DOHH2 (cell line): Measurements from ENCODE around the gene TEPSIN.

Source experiments
- H3F3A ChIP-seq: fragments of 200-600 bp; sonication (generic), shearing (Covaris generic); 2 replicates; pipeline ENCODE4 v1.6.0; 2016; ENCODE audit warnings: antibody characterized with exemption, mild to moderate bottlenecking; ENCODE audit not compliant: control insufficient read depth, insufficient read depth
- H3K27ac ChIP-seq: fragments of 200-600 bp; sonication (generic); 2 replicates; pipeline ENCODE4 v1.5.1; 2014; ENCODE audit warnings: low read depth, mild to moderate bottlenecking, low read length, moderate library complexity
- H3K27me3 ChIP-seq: fragments of 200-600 bp; sonication (generic); 2 replicates; pipeline ENCODE4 v1.6.1; 2014; ENCODE audit warnings: mild to moderate bottlenecking, low read length, mixed read lengths; ENCODE audit not compliant: control insufficient read depth
- H3K36me3 ChIP-seq: fragments of 200-600 bp; sonication (generic); 2 replicates; pipeline ENCODE4 v1.6.1; 2014; ENCODE audit warnings: mild to moderate bottlenecking, low read length, moderate library complexity, mixed read lengths; ENCODE audit not compliant: control insufficient read depth
- H3K4me1 ChIP-seq: fragments of 200-600 bp; sonication (generic); 2 replicates; pipeline ENCODE4 v1.6.1; 2014; ENCODE audit warnings: mild to moderate bottlenecking, low read length, mixed read lengths; ENCODE audit not compliant: control insufficient read depth
- H3K4me2 ChIP-seq: fragments of 200-600 bp; sonication (generic); 2 replicates; pipeline ENCODE4 v1.6.0; 2014; ENCODE audit warnings: mild to moderate bottlenecking, low read length, moderate library complexity
- H3K4me3 ChIP-seq: fragments of 200-600 bp; sonication (generic); 2 replicates; pipeline ENCODE4 v1.5.1; 2014; ENCODE audit warnings: mild to moderate bottlenecking, low read length, mixed read lengths
- H3K79me2 ChIP-seq: fragments of 200-600 bp; sonication (generic); 2 replicates; pipeline ENCODE4 v1.6.1; 2014; ENCODE audit warnings: mild to moderate bottlenecking, low read length, mixed read lengths; ENCODE audit not compliant: control insufficient read depth
- H3K9me2 ChIP-seq: fragments of 200-600 bp; sonication (generic); replicated peaks from 2 replicates; pipeline ENCODE4 v1.6.1; 2014; ENCODE audit warnings: mild to moderate bottlenecking, low read length, mixed read lengths; ENCODE audit not compliant: control insufficient read depth
- H3K9me3 ChIP-seq: fragments of 200-600 bp; sonication (generic); 2 replicates; pipeline ENCODE4 v1.6.1; 2014; ENCODE audit warnings: antibody characterized with exemption, low read length, mixed read lengths; ENCODE audit not compliant: control insufficient read depth, insufficient read depth
- H4K20me1 ChIP-seq: fragments of 200-600 bp; sonication (generic); 2 replicates; pipeline ENCODE4 v1.6.0; 2014; ENCODE audit warnings: low read depth, mild to moderate bottlenecking, antibody characterized with exemption, low read length, moderate library complexity; ENCODE audit not compliant: control insufficient read depth, insufficient read depth
- EZH2phosphoT487 ChIP-seq: fragments of 200-600 bp; sonication (generic); IDR thresholded peaks from 2 replicates; pipeline ENCODE4 v1.6.1; 2017; ENCODE audit warnings: borderline replicate concordance, mild to moderate bottlenecking, antibody characterized with exemption, low read length, moderate library complexity, mixed read lengths
- TF ChIP-seq, protein P1 (sequence below): fragments of 200-600 bp; sonication (generic); IDR thresholded peaks from one replicate; pipeline ENCODE4 v1.5.1; 2014; ENCODE audit warnings: antibody characterized with exemption, mild to moderate bottlenecking, low read depth, low read length; ENCODE audit not compliant: poor library complexity, severe bottlenecking

The TEPSIN gene

DNA sequence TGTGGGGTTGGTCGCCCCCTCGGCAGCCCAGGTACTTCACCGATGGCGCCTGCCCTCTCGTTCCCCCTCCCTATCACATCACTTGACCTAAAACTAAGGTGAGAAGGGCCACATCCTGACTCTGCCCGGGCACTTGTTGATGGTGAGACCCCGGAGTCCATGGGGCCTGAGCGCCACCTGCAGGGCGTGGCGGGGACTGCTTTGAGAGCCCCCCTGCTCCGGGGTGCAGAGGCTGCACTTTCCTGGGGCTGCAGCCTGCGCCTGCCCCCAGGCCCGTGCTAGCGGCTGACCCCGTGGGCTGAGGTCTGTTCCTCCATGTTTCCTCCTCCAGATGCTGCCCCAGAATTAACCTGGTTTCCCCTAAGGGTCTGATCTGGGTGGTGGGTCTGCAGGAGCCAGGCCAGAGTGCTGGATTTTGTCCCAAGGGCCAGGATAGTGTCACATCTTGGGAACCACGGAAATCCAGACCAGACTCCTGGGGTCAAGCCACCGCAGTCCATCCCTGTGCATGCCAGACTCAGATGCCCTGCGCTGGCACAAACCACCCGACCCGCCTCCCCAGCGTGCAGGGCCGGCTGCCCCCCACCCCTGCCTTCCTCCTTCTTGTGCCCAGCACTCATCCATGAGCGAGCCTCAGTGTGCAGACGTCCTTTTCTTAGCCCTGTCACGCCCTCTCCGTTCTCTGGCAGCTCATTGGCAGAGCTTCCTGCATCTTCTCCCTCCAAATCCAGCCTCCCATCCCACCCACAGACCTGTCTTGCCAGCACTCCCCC lies 3.0 kb upstream of the TEPSIN start:
- Histone ChIP-seq H3K4me1 (peaks cover 52% of the 10 kb centered on the region), H3K27me3 (no peaks in the 10 kb centered on the region), H3K9me3 (no peaks in the 10 kb centered on the region), H3K79me2 (peaks cover 50% of the 10 kb centered on the region), H3K9me2 (no peaks in the 10 kb centered on the region), H3K4me2 (peak overlapping the region; percentile 99), H3K36me3 (peaks cover 45% of the 10 kb centered on the region), H3F3A (peaks cover 7% of the 10 kb centered on the region; the same call in 1 of the 2 replicates), H4K20me1 (peaks cover 11% of the 10 kb centered on the region; the same call in 1 of the 2 replicates), H3K27ac (no peak overlapping the region), H3K4me3 (peak overlapping the region; percentile 95; the same call in 1 of the 2 replicates)
- no peak for TF ChIP-seq EZH2phosphoT487
- TF ChIP-seq, protein P1, sequence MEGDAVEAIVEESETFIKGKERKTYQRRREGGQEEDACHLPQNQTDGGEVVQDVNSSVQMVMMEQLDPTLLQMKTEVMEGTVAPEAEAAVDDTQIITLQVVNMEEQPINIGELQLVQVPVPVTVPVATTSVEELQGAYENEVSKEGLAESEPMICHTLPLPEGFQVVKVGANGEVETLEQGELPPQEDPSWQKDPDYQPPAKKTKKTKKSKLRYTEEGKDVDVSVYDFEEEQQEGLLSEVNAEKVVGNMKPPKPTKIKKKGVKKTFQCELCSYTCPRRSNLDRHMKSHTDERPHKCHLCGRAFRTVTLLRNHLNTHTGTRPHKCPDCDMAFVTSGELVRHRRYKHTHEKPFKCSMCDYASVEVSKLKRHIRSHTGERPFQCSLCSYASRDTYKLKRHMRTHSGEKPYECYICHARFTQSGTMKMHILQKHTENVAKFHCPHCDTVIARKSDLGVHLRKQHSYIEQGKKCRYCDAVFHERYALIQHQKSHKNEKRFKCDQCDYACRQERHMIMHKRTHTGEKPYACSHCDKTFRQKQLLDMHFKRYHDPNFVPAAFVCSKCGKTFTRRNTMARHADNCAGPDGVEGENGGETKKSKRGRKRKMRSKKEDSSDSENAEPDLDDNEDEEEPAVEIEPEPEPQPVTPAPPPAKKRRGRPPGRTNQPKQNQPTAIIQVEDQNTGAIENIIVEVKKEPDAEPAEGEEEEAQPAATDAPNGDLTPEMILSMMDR = peak; percentile 87

DNA sequence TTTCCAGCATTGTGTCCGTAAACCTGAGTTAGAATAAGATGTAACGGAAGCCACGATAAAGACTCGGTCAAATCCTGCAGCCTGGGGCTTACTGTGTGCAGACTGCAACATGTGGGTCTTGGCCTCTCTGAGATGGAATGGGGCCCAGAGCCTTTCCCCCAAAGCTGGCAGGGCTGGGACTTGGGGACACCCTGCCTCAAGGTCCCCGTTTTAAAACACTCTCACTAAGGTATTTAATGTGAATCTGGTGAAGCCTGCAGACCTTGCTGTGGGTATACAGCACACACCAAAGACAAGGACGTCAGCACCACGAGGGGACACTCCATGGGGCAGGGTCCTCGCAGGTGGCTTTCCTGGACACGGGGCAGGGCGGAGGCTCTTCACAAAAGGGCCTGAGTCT lies 2.3 kb upstream of the TEPSIN start:
- Histone ChIP-seq H3K4me2 (peak overlapping the region; percentile 99), H3K4me1 (peaks cover 52% of the 10 kb centered on the region), H3K4me3 (peak overlapping the region; percentile 95), H3K36me3 (peaks cover 45% of the 10 kb centered on the region), H3F3A (peaks cover 7% of the 10 kb centered on the region; the same call in 1 of the 2 replicates), H3K9me2 (no peaks in the 10 kb centered on the region), H3K27me3 (no peaks in the 10 kb centered on the region), H4K20me1 (peaks cover 11% of the 10 kb centered on the region; the same call in 1 of the 2 replicates), H3K79me2 (peaks cover 56% of the 10 kb centered on the region), H3K27ac (no peak overlapping the region), H3K9me3 (no peaks in the 10 kb centered on the region)
- TF ChIP-seq EZH2phosphoT487 = no peak
- TF ChIP-seq, protein P1 = no peak

DNA sequence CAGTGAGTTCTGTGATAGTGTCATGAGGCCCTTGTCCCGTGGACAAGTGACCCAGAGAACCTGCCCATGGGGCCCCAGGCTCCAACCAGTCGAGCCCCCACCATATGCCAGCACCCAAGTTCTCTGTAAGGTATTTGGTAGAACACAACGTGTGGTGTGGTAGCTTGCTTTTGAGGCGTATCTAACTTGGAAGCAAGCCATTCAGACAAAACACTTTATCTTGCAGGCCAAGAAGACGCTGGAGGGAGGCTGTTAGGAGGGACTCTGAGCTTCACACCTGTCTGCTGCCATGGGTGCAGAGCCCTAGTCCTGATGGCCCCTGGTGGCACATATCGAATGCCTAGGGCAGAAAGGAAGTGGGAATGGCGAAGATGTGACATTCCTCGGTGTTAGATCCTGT lies 1.9 kb upstream of the TEPSIN start:
- peak overlapping the region; percentile 95 for H3K4me3 ChIP-seq

More for the DNA sequence above, 1.9 kb upstream of the TEPSIN start:
- no peaks in the 10 kb centered on the region for H3K27me3 ChIP-seq
- H3F3A ChIP-seq = peaks cover 7% of the 10 kb centered on the region; the same call in 1 of the 2 replicates
- TF ChIP-seq, protein P1 = no peak
- TF ChIP-seq EZH2phosphoT487 = no peak
- peak overlapping the region; percentile 99 for H3K4me2 ChIP-seq
- peaks cover 11% of the 10 kb centered on the region; the same call in 1 of the 2 replicates for H4K20me1 ChIP-seq
- peak overlapping the region; percentile 58; the same call in 1 of the 2 replicates for H3K27ac ChIP-seq
- H3K9me3 ChIP-seq = no peaks in the 10 kb centered on the region
- H3K4me1 ChIP-seq = peaks cover 50% of the 10 kb centered on the region
- peaks cover 56% of the 10 kb centered on the region for H3K79me2 ChIP-seq
- H3K36me3 ChIP-seq = peaks cover 45% of the 10 kb centered on the region
- H3K9me2 ChIP-seq = no peaks in the 10 kb centered on the region
